Suprapubic skin (tissue), 4 donors: ENCODE measurements around the gene CAPZA1. TPM values are rescaled to one million over a fixed set of nuclear protein-coding genes. Genes with fewer than 3 reads are reported as not detected.

Experiments used
- DNase-seq, 2 donors: peaks; one replicate each; pipeline ENCODE4 v3.0.0-alpha.2; 2019; ENCODE audit warnings: low spot score in 2 of 2
- H3K27ac ChIP-seq: fragments of 200-600 bp; sonication (generic); one replicate; pipeline ENCODE4 v1.5.1; 2019
- H3K27me3 ChIP-seq: fragments of 200-600 bp; sonication (generic); one replicate; pipeline ENCODE4 v1.5.1; 2019
- H3K36me3 ChIP-seq: fragments of 200-600 bp; sonication (generic); one replicate; pipeline ENCODE4 v1.5.1; 2019
- H3K4me1 ChIP-seq: fragments of 200-600 bp; sonication (generic); one replicate; pipeline ENCODE4 v1.5.1; 2019
- H3K4me3 ChIP-seq: fragments of 200-600 bp; sonication (generic); one replicate; pipeline ENCODE4 v1.5.1; 2019; ENCODE audit warnings: mild to moderate bottlenecking
- H3K9me3 ChIP-seq: fragments of 200-600 bp; sonication (generic); one replicate; pipeline ENCODE4 v1.5.1; 2019
- EP300 ChIP-seq: sonication (generic); formaldehyde crosslinking; IDR thresholded peaks from one replicate; pipeline ENCODE4 v1.6.1; 2017; ENCODE audit warnings: antibody characterized with exemption
- POLR2A ChIP-seq, 2 donors: fragments of 450-650 bp; IDR thresholded peaks; one replicate each; pipeline ENCODE4 v1.6.1; 2017; ENCODE audit warnings: antibody characterized with exemption in 2 of 2, mild to moderate bottlenecking in 2 of 2, moderate library complexity in 2 of 2
- POLR2AphosphoS5 ChIP-seq, 3 donors: sonication (generic); formaldehyde crosslinking; IDR thresholded peaks; one replicate each; pipeline ENCODE4 v1.6.1; 2017; ENCODE audit warnings: antibody characterized with exemption in 3 of 3
- WGBS: methylation state at CpG from one replicate; pipeline ENCODE4 v1.1.5; 2018; 5-methylcytosine and 5-hydroxymethylcytosine counted together
- total RNA-seq, 4 donors: library from RNA; depleted of rRNA; stranded (reverse); fragments of >200 nt; gene quantifications; one replicate each; pipeline ENCODE4 v1.1.0, GENCODE V29; 2016
- TF ChIP-seq, protein P1 (sequence below), 2 donors: fragments of 200-600 bp in 1 of 2; fragments of 450-650 bp in 1 of 2; sonication (generic) in 1 of 2; IDR thresholded peaks; one replicate each; pipeline ENCODE4 v1.5.1; 2016 to 2019; ENCODE audit warnings: antibody characterized with exemption in 2 of 2, mild to moderate bottlenecking in 1 of 2, moderate library complexity in 1 of 2

The CAPZA1 gene
- total RNA-seq, 4 donors from 2014 or later, result 134 to 218 (median 200) TPM

DNA sequence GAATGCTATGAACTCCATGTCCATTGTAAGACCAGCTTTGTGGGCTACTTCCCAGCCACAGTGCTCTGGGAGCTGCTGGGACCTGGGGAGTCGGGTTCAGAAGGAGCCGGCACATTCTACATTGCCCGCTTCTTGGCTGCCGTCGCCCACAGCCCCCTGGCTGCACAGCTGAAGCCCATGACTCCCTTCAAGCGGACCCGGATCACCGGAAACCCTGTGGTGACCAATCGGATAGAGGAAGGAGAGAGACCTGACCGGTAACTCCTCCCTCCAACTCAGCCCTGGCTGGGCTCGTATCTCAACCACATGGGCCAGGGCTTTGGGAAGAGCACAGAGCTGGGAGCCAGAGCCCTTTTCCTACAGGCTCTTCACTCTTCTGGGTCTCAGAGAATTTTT is 70.2 kb downstream of the CAPZA1 start:
- Histone ChIP-seq H3K4me1 (peaks cover 30% of the 10 kb centered on the region), H3K27ac (no peak overlapping the region), H3K9me3 (no peaks in the 10 kb centered on the region), H3K36me3 (peaks cover 64% of the 10 kb centered on the region), H3K27me3 (no peaks in the 10 kb centered on the region), H3K4me3 (no peak overlapping the region)
- WGBS, result 95% methylated on average over 8 of the region's 11 CpGs
- DNase-seq, result no peak
- TF ChIP-seq EP300 (no peak), POLR2AphosphoS5 (IDR thresholded peaks at IDR 0.05) (no peak), POLR2A (IDR thresholded peaks at IDR 0.05) (no peak)
- TF ChIP-seq, protein P1, sequence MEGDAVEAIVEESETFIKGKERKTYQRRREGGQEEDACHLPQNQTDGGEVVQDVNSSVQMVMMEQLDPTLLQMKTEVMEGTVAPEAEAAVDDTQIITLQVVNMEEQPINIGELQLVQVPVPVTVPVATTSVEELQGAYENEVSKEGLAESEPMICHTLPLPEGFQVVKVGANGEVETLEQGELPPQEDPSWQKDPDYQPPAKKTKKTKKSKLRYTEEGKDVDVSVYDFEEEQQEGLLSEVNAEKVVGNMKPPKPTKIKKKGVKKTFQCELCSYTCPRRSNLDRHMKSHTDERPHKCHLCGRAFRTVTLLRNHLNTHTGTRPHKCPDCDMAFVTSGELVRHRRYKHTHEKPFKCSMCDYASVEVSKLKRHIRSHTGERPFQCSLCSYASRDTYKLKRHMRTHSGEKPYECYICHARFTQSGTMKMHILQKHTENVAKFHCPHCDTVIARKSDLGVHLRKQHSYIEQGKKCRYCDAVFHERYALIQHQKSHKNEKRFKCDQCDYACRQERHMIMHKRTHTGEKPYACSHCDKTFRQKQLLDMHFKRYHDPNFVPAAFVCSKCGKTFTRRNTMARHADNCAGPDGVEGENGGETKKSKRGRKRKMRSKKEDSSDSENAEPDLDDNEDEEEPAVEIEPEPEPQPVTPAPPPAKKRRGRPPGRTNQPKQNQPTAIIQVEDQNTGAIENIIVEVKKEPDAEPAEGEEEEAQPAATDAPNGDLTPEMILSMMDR (IDR thresholded peaks at IDR 0.05), result no peak

- Histone ChIP-seq H3K36me3 (peaks cover 88% of the 10 kb centered on the region), H3K9me3 (no peaks in the 10 kb centered on the region), H3K4me3 (no peak overlapping the region), H3K4me1 (peaks cover 12% of the 10 kb centered on the region), H3K27ac (no peak overlapping the region), H3K27me3 (no peaks in the 10 kb centered on the region)
- peak in 1 of 2 donors; percentile 76 for DNase-seq
- WGBS, result 100% methylated on average over 3 of the region's 5 CpGs
- no peak for TF ChIP-seq POLR2A (IDR thresholded peaks at IDR 0.05)
- TF ChIP-seq, protein P1 (IDR thresholded peaks at IDR 0.05), result no peak
- TF ChIP-seq POLR2AphosphoS5 (IDR thresholded peaks at IDR 0.05), result no peak
- TF ChIP-seq EP300, result no peak
Observed at GRCh38 chr1:112692681-112693080, 73.0 kb downstream of the CAPZA1 start.

- H3K27ac ChIP-seq, result no peak overlapping the region
- 84% methylated on average over 3 of the region's 6 CpGs for WGBS
- H3K27me3 ChIP-seq, result no peaks in the 10 kb centered on the region
- TF ChIP-seq POLR2AphosphoS5 (IDR thresholded peaks at IDR 0.05) (no peak), EP300 (no peak), POLR2A (IDR thresholded peaks at IDR 0.05) (no peak)
- TF ChIP-seq, protein P1 (IDR thresholded peaks at IDR 0.05), result no peak
- peaks cover 11% of the 10 kb centered on the region for H3K4me1 ChIP-seq
- H3K36me3 ChIP-seq, result peaks cover 96% of the 10 kb centered on the region
- no peaks in the 10 kb centered on the region for H3K9me3 ChIP-seq
- no peak overlapping the region for H3K4me3 ChIP-seq
- no peak for DNase-seq
Observed at GRCh38 chr1:112693821-112694220, 74.2 kb downstream of the CAPZA1 start.

DNA sequence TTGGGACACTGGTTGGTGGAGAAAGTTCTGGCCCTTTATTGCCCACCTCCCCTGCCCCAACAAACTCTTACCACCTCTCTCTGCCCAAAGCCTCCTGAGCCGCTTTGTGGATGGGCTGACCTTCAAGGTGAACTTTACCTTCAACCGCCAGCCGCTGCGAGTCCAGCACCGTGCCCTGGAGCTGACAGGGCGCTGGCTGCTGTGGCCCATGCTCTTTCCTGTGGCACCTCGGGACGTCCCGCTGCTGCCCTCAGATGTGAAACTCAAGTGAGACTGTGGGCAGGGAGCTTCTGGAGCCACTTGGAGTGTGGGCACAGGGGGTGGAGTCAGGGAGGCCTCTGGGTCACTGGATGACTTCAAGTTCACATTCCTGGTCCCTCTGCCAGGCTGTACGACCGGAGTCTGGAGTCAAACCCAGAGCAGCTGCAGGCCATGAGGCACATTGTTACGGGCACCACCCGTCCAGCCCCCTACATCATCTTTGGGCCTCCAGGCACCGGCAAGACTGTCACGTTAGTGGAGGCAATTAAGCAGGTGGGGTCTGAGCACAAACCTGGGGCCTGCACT is 74.8 kb downstream of the CAPZA1 start:
- DNase-seq, result no peak
- H3K4me3 ChIP-seq, result no peak overlapping the region
- TF ChIP-seq POLR2AphosphoS5 (IDR thresholded peaks at IDR 0.05) (no peak), POLR2A (IDR thresholded peaks at IDR 0.05) (no peak), EP300 (no peak)
- TF ChIP-seq, protein P1 (IDR thresholded peaks at IDR 0.05), result no peak
- no peaks in the 10 kb centered on the region for H3K27me3 ChIP-seq
- H3K36me3 ChIP-seq, result peaks cover 89% of the 10 kb centered on the region
- 90% methylated on average over 13 of the region's 15 CpGs for WGBS
- H3K9me3 ChIP-seq, result no peaks in the 10 kb centered on the region
- no peak overlapping the region for H3K27ac ChIP-seq
- peaks cover 17% of the 10 kb centered on the region for H3K4me1 ChIP-seq

- Histone ChIP-seq H3K27me3 (no peaks in the 10 kb centered on the region), H3K27ac (no peak overlapping the region), H3K4me1 (peaks cover 25% of the 10 kb centered on the region), H3K36me3 (peaks cover 81% of the 10 kb centered on the region), H3K4me3 (no peak overlapping the region), H3K9me3 (no peaks in the 10 kb centered on the region)
- no peak for DNase-seq
- 97% methylated on average over 5 of the region's 9 CpGs for WGBS
- no peak for TF ChIP-seq POLR2A (IDR thresholded peaks at IDR 0.05)
Observed at GRCh38 chr1:112695276-112695675, 75.6 kb downstream of the CAPZA1 start.
